Stimulated activated CD8-positive, alpha-beta memory T cell treated with anti-CD3 and anti-CD28 coated beads, Interleukin-15, amount 100 ng/mL, for 48 hours (primary cell): Measurements from ENCODE around the gene ARHGAP12.
"Not testable (repeated sequence)": the region's sequence is repeated elsewhere in the genome, so short reads cannot be mapped to it uniquely, and the experiment has no call there.

Experiments used
- DNase-seq, 2 donors: peaks; one replicate each; pipeline ENCODE4 v3.0.0-alpha.2; 2020; ENCODE audit warnings: low read depth in 2 of 2

The ARHGAP12 gene

DNA sequence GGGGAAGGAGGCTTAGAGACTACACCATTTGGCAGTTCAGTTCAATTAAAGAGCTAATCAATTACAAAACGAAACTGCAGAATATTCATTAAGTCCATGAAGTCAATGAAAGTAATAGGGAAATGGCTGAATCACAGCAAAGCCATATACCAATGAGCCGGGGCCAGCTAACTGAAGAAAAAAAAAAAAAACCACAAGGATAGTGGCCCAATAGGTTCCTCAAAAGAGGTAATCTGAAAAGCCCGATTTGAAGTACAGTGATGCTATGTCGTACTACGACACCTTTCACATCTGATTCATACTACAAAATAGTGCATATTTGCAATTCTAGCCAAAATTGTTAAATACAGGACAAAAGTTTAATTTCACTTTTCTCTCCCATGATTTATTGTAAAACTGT is 2.5 kb downstream of the ARHGAP12 start:
- DNase-seq, result no peak

DNA sequence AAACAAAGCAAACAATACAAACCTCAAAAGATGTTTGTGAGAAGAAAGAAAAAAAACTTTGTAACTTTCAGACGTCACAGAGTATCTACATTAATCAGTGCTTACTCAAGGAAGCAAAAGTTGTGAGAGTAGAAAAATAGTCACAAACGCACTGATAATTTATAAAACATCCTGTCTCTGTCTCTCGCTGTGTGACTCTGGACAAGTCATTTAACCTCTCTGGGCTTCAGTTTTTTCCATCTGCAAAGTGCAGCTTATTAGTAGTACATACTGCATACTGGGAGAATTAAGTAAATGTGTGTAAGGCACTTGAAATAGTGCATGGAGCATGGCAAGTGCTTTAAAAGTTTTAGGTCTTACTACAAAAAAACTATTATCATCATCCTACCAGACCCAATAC is 3.8 kb downstream of the ARHGAP12 start:
- DNase-seq, result no peak

GRCh38 chr10:31923389-31923788 is 5.2 kb downstream of the ARHGAP12 start:
- DNase-seq, result no peak

- no peak for DNase-seq
Observed at GRCh38 chr10:31921031-31921430, 7.6 kb downstream of the ARHGAP12 start.

GRCh38 chr10:31920538-31920937 is 8.1 kb downstream of the ARHGAP12 start:
- no peak for DNase-seq

DNA sequence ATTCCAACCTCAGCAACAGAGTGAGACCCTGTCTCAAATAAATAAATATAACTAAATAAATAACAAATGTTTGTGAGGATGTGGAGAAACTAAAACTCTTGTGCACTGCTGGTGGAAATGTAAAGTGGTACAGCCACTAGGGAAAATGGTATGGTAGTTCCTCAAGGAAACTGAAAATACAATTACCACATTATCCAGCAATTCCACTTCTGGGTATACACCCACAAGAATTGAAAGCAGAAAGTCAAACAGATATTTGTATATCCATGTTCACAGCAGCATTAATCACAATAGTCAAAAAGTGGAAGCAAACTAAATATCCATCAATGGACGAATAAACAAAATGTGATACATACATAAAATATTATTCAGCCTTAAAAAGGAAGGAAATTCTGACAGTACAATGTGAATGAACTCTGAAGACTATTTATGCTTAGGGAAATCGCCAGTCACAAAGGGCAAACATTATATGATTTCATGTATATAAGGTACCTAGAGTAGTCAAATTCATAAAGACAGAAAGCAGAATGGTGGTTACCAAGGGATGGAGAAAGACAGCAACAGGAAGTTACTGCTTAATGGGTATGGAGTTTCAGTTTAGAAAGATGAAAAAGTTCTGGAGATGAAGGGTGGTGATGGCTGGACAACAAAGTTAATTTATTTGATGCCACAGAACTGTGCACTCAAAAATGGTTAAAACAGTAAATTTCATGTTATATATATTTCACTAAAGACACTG is 9.8 kb downstream of the ARHGAP12 start:
- DNase-seq, result no peak

GRCh38 chr10:31914370-31914769 is 14.3 kb downstream of the ARHGAP12 start:
- DNase-seq, result no peak

GRCh38 chr10:31912898-31913850 is 15.5 kb downstream of the ARHGAP12 start:
- DNase-seq, result no peak

GRCh38 chr10:31912289-31912688 is 16.3 kb downstream of the ARHGAP12 start:
- DNase-seq, result no peak

GRCh38 chr10:31910016-31910415 is 18.6 kb downstream of the ARHGAP12 start:
- DNase-seq, result no peak

- no peak for DNase-seq
Observed at GRCh38 chr10:31908157-31908556, 20.5 kb downstream of the ARHGAP12 start.

- no peak for DNase-seq
Observed at GRCh38 chr10:31906039-31906438, 22.6 kb downstream of the ARHGAP12 start.

GRCh38 chr10:31905586-31905985 is 23.0 kb downstream of the ARHGAP12 start:
- DNase-seq, result no peak

GRCh38 chr10:31902625-31903024 is 26.0 kb downstream of the ARHGAP12 start:
- no peak for DNase-seq

DNA sequence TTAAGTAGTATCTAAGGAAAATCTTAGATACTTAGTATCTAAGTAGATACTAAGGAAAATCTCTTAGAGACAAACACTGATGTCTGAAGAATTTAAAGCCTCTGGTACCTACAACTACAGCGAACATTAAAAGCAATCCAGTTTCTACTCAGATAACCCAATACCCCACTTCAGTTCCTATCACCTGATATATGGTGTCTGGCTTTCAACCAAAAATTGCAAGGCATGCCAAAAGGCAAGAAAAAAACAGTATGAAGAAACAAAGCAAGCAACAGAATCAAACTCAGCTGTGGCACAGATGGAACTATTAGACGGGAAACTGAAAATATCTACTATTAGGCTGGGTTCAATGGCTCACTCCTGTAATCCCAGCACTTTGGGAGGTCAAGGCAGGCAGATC is 31.1 kb downstream of the ARHGAP12 start:
- DNase-seq, result no peak

DNA sequence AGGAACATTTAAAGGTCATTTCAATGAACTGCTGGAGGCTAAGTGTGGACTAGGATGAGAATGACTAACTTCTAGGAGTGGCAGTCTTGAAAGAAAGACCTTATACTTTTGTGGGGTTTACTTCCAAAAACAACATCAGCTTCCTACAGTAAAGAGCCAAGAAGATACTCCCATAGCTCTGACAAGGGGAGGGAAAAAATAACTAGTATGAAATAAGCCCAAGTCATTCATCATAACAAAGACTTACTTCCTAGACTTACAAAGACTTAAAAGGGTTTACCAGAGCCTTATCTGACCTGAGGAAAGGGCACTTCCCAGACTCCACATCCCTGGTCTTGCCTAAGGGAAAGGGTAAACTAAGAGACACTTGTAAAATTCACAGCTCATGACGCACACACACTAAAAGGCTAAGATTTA is 31.7 kb downstream of the ARHGAP12 start:
- DNase-seq, result no peak

GRCh38 chr10:31895722-31896121 is 32.9 kb downstream of the ARHGAP12 start:
- DNase-seq, result not testable (repeated sequence)

DNA sequence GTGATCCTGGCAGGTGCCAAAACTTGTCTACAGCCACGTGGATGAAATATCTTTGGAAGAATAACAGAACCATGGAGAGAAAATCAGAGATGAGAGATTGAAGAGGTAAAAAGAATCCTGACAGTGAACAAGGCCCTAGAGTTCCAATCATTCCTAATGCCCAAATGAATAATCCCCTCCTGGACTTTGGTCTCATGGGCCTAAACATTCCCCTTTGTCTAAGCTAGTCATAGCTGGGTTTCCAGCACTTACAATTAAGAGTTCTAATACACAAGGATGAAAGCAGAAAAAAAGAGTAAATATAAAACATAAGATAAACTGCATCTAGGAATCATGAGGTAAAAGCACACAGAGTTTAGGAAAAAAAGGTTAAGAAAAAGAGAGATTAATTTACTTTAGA is 40.2 kb downstream of the ARHGAP12 start:
- DNase-seq, result no peak

DNA sequence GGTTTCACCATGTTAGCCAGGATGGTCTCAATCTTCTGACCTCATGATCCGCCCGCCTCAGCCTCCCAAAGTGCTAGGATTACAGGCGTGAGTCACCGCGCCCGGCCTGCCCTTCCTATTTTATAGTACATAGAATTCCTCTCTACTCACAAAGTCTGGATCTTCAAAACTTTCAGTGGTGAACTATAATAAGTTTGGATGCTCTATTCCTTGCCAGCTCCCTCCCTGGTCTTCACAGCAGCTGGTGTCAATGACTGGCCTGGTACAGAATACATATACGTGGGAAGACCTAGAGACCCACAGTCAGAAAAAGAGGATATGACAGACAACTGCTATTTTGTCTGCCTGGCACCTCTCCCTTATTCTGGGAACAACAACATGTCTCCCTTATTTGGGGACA is 40.8 kb downstream of the ARHGAP12 start:
- DNase-seq, result no peak

- no peak for DNase-seq
Observed at GRCh38 chr10:31886885-31887284, 41.7 kb downstream of the ARHGAP12 start.

- no peak for DNase-seq
Observed at GRCh38 chr10:31885971-31886370, 42.7 kb downstream of the ARHGAP12 start.

DNA sequence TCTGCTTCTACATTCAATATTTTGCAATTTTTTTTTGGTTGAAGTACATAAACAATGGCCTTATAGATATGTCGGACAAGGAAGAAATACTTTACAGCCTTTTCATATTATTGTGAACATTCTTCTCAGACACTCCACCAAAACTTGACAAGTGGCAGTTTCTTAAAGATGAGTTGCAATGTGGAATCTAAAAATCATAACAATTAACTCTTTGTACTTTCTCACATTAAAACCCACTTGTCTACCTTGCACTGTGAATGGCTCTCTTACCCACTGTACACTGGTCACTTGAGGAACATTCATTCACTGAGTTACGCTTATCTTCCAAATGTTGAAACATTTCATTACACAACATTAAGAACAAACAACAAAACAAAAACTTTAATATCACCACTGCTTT is 44.2 kb downstream of the ARHGAP12 start:
- no peak for DNase-seq

GRCh38 chr10:31883397-31883796 is 45.2 kb downstream of the ARHGAP12 start:
- no peak for DNase-seq
